Uterus (tissue), 2 donors: ENCODE measurements around the gene BIRC7.

Experiments used
- CTCF ChIP-seq, 4 experiments: fragments of 200-600 bp in 2 of 4; fragments of 450-650 bp in 2 of 4; sonication (generic) in 2 of 4; IDR thresholded peaks; one replicate each; pipeline ENCODE4 v1.5.1; 2016 to 2019; ENCODE audit warnings: antibody characterized with exemption in 4 of 4, mild to moderate bottlenecking in 2 of 4, moderate library complexity in 1 of 4
- POLR2A ChIP-seq, 2 donors: fragments of 450-650 bp; IDR thresholded peaks; one replicate each; pipeline ENCODE4 v1.6.1; 2016; ENCODE audit warnings: antibody characterized with exemption in 2 of 2, mild to moderate bottlenecking in 1 of 2, moderate library complexity in 1 of 2

GRCh38 chr20:63191400-63191799 is 44.3 kb upstream of the BIRC7 start:
- TF ChIP-seq POLR2A (IDR thresholded peaks at IDR 0.05) (no peak), CTCF (IDR thresholded peaks at IDR 0.05) (no peak)
